ENCODE measurements around the gene TCEAL4.

TCEAL4 gene

GRCh38 chrX:103635436-103635835, 50.1 kb downstream of the TCEAL4 start:
- in situ Hi-C loops (cut with HindIII; ENCODE audit: low sequenced_read_pairs): no loop called here
- DNase-seq (ENCODE audit: low read depth): no peak
- TF ChIP-seq CTCF (IDR thresholded peaks at IDR 0.05; ENCODE audit: low read depth, low read length, missing control alignments): no peak
- no peak overlapping the region for H3K4me3 ChIP-seq (ENCODE audit: low read depth, low read length)
